SK-N-SH (cell line): Measurements from ENCODE around the gene C1orf52.

Experiments
- CTCF ChIP-seq: fragments of 200-600 bp; sonication (generic); IDR thresholded peaks from 2 replicates; pipeline ENCODE4 v1.6.1; 2017; ENCODE audit warnings: antibody characterized with exemption, mild to moderate bottlenecking, moderate library complexity
- EZH2phosphoT487 ChIP-seq: fragments of 200-600 bp; sonication (generic); IDR thresholded peaks from 2 replicates; pipeline ENCODE4 v1.6.1; 2017; ENCODE audit warnings: low read depth, mixed run types, mild to moderate bottlenecking, antibody characterized with exemption, moderate library complexity, borderline replicate concordance
- GABPA ChIP-seq: IDR thresholded peaks from 2 replicates; pipeline ENCODE4 v1.4.0; 2012; ENCODE audit warnings: low read depth, mild to moderate bottlenecking
- MAX ChIP-seq: IDR thresholded peaks from 2 replicates; pipeline ENCODE4 v1.4.0; 2012; ENCODE audit warnings: low read depth
- MEF2A ChIP-seq: IDR thresholded peaks from 2 replicates; pipeline ENCODE4 v1.4.0; 2012; ENCODE audit warnings: low read depth, borderline replicate concordance
- NRF1 ChIP-seq: IDR thresholded peaks from 2 replicates; pipeline ENCODE4 v1.6.1; 2012; ENCODE audit warnings: low read depth, mild to moderate bottlenecking, low read length
- RAD21 ChIP-seq: IDR thresholded peaks from 2 replicates; pipeline ENCODE4 v1.6.1; 2012; ENCODE audit warnings: mild to moderate bottlenecking, low read length
- REST ChIP-seq: IDR thresholded peaks from 2 replicates; pipeline ENCODE4 v1.6.1; 2012; ENCODE audit warnings: mild to moderate bottlenecking, low read depth, low read length, moderate library complexity
- TAF1 ChIP-seq: IDR thresholded peaks from 2 replicates; pipeline ENCODE4 v1.6.1; 2012; ENCODE audit warnings: low read depth, mild to moderate bottlenecking, low read length, moderate library complexity, borderline replicate concordance
- USF2 ChIP-seq: fragments of 150-350 bp; IDR thresholded peaks from 2 replicates; pipeline ENCODE4 v1.6.1; 2017; ENCODE audit warnings: antibody characterized with exemption, low read length, low read depth, borderline replicate concordance
- ZBTB33 ChIP-seq: IDR thresholded peaks from 2 replicates; pipeline ENCODE4 v1.4.0; 2012; ENCODE audit warnings: low read depth, borderline replicate concordance

GRCh38 chr1:85280636-85281035, 21.2 kb upstream of the C1orf52 start:
- TF ChIP-seq REST (no peak), CTCF (no peak), RAD21 (no peak), GABPA (no peak), ZBTB33 (no peak), MAX (no peak), NRF1 (no peak), TAF1 (no peak), USF2 (no peak), EZH2phosphoT487 (no peak), MEF2A (no peak)
